DMS153 treated with DMSO at 0.1 percent for 48 hours (cell line): Measurements from ENCODE around the gene LSM12.

Experiments
- DNase-seq: peaks from one replicate; lab custom pipeline; 2025; ENCODE audit not compliant: unreplicated experiment; lab: John Stamatoyannopoulos, UW

The LSM12 gene

DNA sequence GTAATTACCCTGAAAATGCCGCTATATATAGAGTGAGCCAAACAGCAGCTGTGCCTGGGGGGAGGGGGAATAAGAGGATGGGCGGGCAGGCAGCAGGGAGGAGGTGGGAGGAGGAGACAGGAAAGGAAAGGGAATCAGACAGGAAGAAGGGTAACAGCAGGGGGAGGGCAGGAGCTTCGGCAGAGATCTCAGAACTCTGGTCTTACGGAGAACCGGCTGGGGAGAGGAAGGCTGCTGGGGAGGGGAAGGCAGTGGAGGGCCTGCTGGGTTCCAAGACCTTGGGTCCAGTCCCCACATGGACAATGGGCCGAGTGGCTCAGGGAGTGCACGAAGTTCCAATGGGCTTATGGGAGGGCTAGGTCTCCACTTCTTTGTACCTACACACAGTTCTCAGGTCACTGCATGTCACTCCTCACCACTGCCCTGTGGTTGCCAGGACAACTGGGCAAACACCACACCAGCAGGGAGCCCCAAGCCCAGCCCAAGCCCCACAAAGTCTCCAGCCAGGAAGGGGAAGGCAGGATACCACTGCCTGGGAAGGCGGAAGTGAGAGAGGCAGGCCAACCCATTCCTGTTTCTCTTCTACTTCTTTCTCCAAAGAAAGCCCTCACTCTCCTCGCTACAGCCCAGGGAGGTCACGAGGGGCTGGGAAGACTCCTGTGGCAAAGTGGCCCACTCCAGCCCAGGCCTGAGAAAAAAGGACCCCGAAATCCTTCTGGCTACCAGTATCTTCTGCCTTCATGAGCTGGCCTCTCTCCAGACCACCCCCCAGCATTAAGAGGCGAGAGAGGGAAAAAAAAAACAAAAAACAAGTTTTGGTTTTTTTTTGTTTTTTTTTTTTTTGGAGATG is 29.4 kb upstream of the LSM12 start:
- DNase-seq, result peak; percentile 79

DNA sequence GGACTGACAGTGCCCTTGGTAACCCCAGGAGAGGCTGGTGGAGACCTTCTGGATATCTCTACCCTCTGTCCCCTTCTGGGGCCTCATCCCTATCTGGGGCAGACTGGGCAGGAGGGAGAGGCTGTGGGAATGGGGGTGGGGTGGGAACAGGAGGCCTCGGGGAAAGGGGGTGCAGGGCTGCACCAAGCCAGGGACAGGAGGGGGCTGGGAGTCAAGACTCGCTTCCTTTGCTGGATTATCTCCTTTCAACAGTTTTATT is 28.8 kb upstream of the LSM12 start:
- DNase-seq, result no peak

- no peak for DNase-seq
These were observed 28.4 kb upstream of the LSM12 start for GRCh38 chr17:44094701-44095387.

GRCh38 chr17:44093231-44093900 is 26.9 kb upstream of the LSM12 start:
- DNase-seq, result no peak

GRCh38 chr17:44092051-44092450 is 25.6 kb upstream of the LSM12 start:
- no peak for DNase-seq

- no peak for DNase-seq
These were observed 24.9 kb upstream of the LSM12 start for GRCh38 chr17:44091200-44091997.

DNA sequence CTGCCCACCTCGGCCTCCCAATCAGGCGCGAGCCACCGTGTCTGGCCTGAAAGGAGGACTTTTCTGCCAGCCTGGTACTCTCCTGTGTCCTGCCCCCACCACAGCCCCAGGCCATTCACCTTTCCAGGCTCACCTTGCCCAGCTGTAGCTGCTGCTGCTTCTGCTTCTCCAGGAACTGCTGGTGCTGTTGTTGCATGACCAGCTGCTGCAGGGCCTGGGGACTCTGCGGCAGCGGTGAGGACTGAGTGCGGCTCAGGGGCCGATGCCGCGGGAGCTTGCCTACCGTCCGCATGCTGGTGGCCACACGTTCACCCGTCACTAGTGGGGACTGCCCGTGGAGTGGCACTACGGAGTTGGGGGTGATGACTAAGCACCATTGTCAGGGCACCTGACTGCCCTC is 21.8 kb upstream of the LSM12 start:
- DNase-seq, result no peak

DNA sequence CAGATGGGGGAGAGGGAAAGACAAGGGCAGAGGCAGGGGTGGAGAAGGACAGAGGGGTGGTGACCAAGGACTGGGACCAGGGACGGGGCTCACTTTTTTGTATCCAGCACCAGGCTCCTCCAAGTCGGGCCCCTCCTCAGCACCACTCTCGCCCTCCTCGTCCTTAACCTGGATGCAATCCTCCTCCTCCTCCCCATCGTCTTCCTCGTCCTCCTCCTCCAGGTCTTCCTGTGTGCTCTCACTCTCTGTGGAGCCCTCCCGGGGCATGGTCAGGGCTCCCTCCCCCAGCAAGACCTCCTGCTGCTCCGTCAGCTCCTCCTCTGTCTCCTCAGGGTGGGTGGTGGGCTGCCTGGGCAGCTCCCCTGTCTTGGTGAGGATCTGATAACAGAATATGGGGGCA is 20.8 kb upstream of the LSM12 start:
- no peak for DNase-seq

GRCh38 chr17:44086364-44087311 is 20.2 kb upstream of the LSM12 start:
- peak; percentile 9 for DNase-seq

DNA sequence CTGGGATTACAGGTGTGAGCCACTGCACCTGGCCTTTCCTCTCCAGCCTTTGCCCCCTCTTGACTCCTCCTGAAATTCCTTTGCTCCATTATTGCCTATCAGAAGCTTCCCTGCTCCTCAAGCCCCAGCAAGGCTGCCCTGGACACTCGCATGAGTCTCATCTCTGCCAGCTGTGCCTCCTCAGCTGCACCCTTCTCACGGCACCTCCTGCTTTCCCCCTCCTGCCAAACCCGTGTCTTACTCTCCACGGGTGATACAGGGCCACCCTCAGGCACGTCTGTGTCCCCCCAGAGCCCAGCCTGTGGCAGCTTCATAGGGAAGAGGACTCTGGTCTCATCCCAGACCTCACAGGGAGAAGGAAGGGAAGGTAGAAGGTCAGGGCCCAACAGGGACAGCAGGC is 19.4 kb upstream of the LSM12 start:
- DNase-seq, result no peak

- DNase-seq, result no peak
These were observed 18.4 kb upstream of the LSM12 start for GRCh38 chr17:44084921-44085320.

- no peak for DNase-seq
These were observed 17.7 kb upstream of the LSM12 start for GRCh38 chr17:44084131-44084538.

DNA sequence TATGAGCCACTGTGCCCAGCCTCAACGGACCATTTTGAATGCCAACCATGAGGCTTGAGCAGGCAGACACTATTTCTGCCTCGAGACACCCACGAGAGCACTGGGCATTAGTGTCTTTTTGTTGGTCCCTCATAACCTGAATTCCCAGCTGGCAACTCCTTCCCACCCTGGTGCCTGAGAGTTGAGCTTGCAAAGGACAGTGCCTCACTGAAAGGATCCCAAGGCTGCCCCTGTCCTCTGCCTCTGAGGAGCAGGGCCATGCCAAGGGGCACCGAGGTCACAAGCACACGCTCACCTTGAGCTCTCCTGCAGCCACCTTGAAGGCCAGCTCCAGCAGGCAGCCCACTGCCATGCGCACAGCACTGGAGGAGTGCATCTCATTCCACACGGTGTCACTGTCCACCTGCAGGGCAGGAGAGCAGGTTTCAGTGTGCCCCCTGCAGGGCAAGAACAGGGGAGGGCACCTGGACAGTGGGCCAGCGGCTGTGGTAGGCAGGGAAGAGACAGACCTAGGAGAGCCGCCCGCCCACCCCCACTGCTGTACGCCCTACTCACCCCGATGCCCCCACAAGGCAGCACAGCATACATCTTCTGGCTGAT is 16.9 kb upstream of the LSM12 start:
- DNase-seq, result no peak

DNA sequence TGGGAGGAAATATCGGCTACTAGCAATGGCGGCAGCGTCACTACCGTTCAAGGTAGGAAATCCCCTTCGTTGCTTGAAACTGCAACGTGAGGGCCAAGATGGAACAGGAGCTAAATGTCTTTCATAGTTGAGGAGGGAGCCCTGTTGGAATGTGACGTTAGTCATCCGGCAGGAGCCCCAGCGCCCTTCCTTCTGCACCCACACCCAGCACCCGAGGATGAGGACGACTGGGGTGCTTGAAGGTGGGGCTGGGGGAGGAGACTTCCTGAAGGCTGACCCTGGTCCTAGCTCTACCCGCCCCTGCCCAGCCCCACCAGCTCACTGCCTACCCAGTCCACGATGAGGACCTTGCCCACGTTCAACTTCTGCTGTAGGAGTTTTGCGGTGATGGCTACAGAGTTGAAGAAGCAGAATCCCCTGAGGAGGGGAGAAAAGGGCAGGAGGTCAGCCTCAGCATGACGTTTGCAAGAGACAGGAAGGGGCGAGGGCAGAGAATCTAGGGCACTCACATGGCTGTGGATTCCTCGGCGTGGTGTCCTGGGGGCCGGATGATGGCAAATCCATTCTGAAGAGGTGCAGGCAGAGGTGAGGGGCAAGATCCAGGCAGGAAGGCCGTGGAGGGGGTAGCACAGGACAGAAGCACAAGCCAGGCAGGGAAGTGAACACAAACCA is 15.9 kb upstream of the LSM12 start:
- no peak for DNase-seq

GRCh38 chr17:44081681-44082080 is 15.2 kb upstream of the LSM12 start:
- no peak for DNase-seq

- DNase-seq, result no peak
These were observed 13.7 kb upstream of the LSM12 start for GRCh38 chr17:44079877-44080821.

GRCh38 chr17:44078412-44078811 is 11.9 kb upstream of the LSM12 start:
- DNase-seq, result no peak

DNA sequence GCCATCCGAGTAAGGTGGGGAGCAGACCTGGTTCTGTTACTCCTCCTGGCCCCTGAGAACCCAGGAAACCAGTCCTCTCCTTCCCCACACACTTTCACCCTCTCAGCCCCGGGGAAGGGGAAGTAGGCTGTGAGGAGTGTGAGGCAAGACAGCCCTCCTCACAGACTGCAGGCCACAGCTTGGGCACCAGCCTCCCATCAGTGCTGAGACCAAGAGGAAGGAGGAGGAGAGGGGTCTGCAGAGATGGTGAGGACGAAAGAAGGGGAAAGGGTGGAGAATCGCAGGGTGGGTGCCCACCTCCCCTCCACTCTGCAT is 11.1 kb upstream of the LSM12 start:
- DNase-seq, result no peak
